Thoracic aorta (tissue), 2 donors: ENCODE results near the gene ZFYVE28. TPM values are rescaled to one million over a fixed set of nuclear protein-coding genes. Genes with fewer than 3 reads are reported as not detected.
A peak's percentile ranks its signal among the peaks of the same experiment; 100 is the strongest.

Experiments used
- ATAC-seq: fragments of 150-250 bp; one replicate; pipeline ENCODE4 v1.8.0; 2017; ENCODE audit warnings: low read depth; ENCODE audit not compliant: insufficient number of reproducible peaks, low FRiP score
- DNase-seq: peaks from one replicate; pipeline ENCODE4 v3.0.0-alpha.2; 2020; ENCODE audit warnings: low spot score
- H3K27ac ChIP-seq, 2 donors: fragments of 200-600 bp; sonication (generic); 1 replicate in 1 of 2; 2 replicates in 1 of 2; pipeline ENCODE4 v1.5.1; 2016; ENCODE audit warnings: mild to moderate bottlenecking in 2 of 2, moderate library complexity in 2 of 2
- H3K27me3 ChIP-seq: fragments of 200-600 bp; sonication (generic); replicated peaks from 2 replicates; pipeline ENCODE4 v1.6.0; 2016; ENCODE audit warnings: mild to moderate bottlenecking; ENCODE audit not compliant: insufficient read depth
- H3K36me3 ChIP-seq: fragments of 200-600 bp; sonication (generic); one replicate; pipeline ENCODE4 v1.5.1; 2016
- H3K4me1 ChIP-seq, 2 donors: fragments of 200-600 bp; sonication (generic); 1 replicate in 1 of 2; 2 replicates in 1 of 2; pipeline versions ENCODE4 v1.5.1 to v1.6.0; 2016; ENCODE audit warnings: low read depth in 2 of 2, mild to moderate bottlenecking in 1 of 2; ENCODE audit not compliant: control insufficient read depth in 1 of 2
- H3K4me3 ChIP-seq: fragments of 200-600 bp; sonication (generic); 2 replicates; pipeline ENCODE4 v1.5.1; 2016; ENCODE audit warnings: mild to moderate bottlenecking
- H3K9me3 ChIP-seq: fragments of 200-600 bp; sonication (generic); 2 replicates; pipeline ENCODE4 v1.5.1; 2016
- CTCF ChIP-seq: fragments of 200-600 bp; sonication (generic); IDR thresholded peaks from one replicate; pipeline ENCODE4 v1.5.1; 2019; ENCODE audit warnings: antibody characterized with exemption
- total RNA-seq, 2 donors: library from RNA; depleted of rRNA; stranded (reverse); fragments of >200 nt; gene quantifications; one replicate each; pipeline versions ENCODE4 v1.1.0 to v1.2.3, GENCODE V29; 2016

ZFYVE28 gene
- total RNA-seq, 2 donors from 2014 or later = 11.5 to 20.2 TPM

GRCh38 chr4:2332201-2332975, 86.1 kb downstream of the ZFYVE28 start:
- Histone ChIP-seq H3K9me3 (peaks cover 3% of the 10 kb centered on the region), H3K4me3 (no peak overlapping the region), H3K27me3 (no peaks in the 10 kb centered on the region), H3K27ac (no peak overlapping the region), H3K36me3 (no peaks in the 10 kb centered on the region), H3K4me1 (no peaks in the 10 kb centered on the region)
- TF ChIP-seq CTCF = no peak
- no peak for DNase-seq
- no peak for ATAC-seq

- H3K9me3 ChIP-seq = peaks cover 9% of the 10 kb centered on the region
- no peak overlapping the region for H3K27ac ChIP-seq
- H3K4me3 ChIP-seq = no peak overlapping the region
- TF ChIP-seq CTCF = no peak
- DNase-seq (no peak), ATAC-seq (no peak)
- H3K27me3 ChIP-seq = no peaks in the 10 kb centered on the region
- no peaks in the 10 kb centered on the region for H3K36me3 ChIP-seq
- no peaks in the 10 kb centered on the region for H3K4me1 ChIP-seq
Observed at GRCh38 chr4:2331519-2332200, 86.8 kb downstream of the ZFYVE28 start.

- no peak overlapping the region for H3K27ac ChIP-seq
- H3K4me3 ChIP-seq = no peak overlapping the region
- peaks cover 9% of the 10 kb centered on the region for H3K9me3 ChIP-seq
- H3K27me3 ChIP-seq = no peaks in the 10 kb centered on the region
- no peaks in the 10 kb centered on the region for H3K36me3 ChIP-seq
- TF ChIP-seq CTCF = no peak
- ATAC-seq = no peak
- no peak for DNase-seq
- H3K4me1 ChIP-seq = no peaks in the 10 kb centered on the region
Observed at GRCh38 chr4:2331043-2331420, 87.4 kb downstream of the ZFYVE28 start.

- peak; percentile 60 for ATAC-seq
- H3K4me3 ChIP-seq = no peak overlapping the region
- H3K27me3 ChIP-seq = no peaks in the 10 kb centered on the region
- no peak overlapping the region for H3K27ac ChIP-seq
- H3K36me3 ChIP-seq = no peaks in the 10 kb centered on the region
- peaks cover 9% of the 10 kb centered on the region for H3K9me3 ChIP-seq
- DNase-seq = no peak
- H3K4me1 ChIP-seq = no peaks in the 10 kb centered on the region
- TF ChIP-seq CTCF = no peak
Observed at GRCh38 chr4:2330091-2331042, 88.1 kb downstream of the ZFYVE28 start.

- H3K27me3 ChIP-seq = no peaks in the 10 kb centered on the region
- peaks cover 17% of the 10 kb centered on the region for H3K9me3 ChIP-seq
- H3K4me3 ChIP-seq = no peak overlapping the region
- ATAC-seq = no peak
- no peaks in the 10 kb centered on the region for H3K4me1 ChIP-seq
- H3K27ac ChIP-seq = no peak overlapping the region
- DNase-seq = no peak
- no peak for TF ChIP-seq CTCF
- no peaks in the 10 kb centered on the region for H3K36me3 ChIP-seq
Observed at GRCh38 chr4:2327579-2327978, 90.9 kb downstream of the ZFYVE28 start.
